ENCODE results near the gene IDUA. TPM values are rescaled to one million over a fixed set of nuclear protein-coding genes. Genes with fewer than 3 reads are reported as not detected.
A peak's percentile ranks its signal among the peaks of the same experiment; 100 is the strongest.
"Not testable (repeated sequence)": the region's sequence is repeated elsewhere in the genome, so short reads cannot be mapped to it uniquely, and the experiment has no call there.

The IDUA gene
- total RNA-seq, 4 donors from 2014 or later: 40.4 to 114 (median 71.4) TPM

- Histone ChIP-seq H3K9me3 (no peaks in the 10 kb centered on the region), H3K4me1 (peaks cover 0 to 35% (median 0%) of the 10 kb centered on the region in 4 donors), H3K4me3 (no peak overlapping the region), H3K27ac (no peak overlapping the region), H3K27me3 (no peaks in the 10 kb centered on the region), H3K36me3 (no peaks in the 10 kb centered on the region)
- TF ChIP-seq POLR2A (IDR thresholded peaks at IDR 0.05) (no peak), CTCF (IDR thresholded peaks at IDR 0.05) (no peak)
- DNase-seq: peak in 1 of 3 donors; percentile 30
Observed at GRCh38 chr4:1045595-1046201, 58.9 kb downstream of the IDUA start.

GRCh38 chr4:1046581-1047011, 59.8 kb downstream of the IDUA start:
- H3K27ac ChIP-seq: peak overlapping the region in 1 of 4 donors; percentile 18
- not testable (repeated sequence) for H3K9me3 ChIP-seq, H3K27me3 ChIP-seq, H3K36me3 ChIP-seq
- peak overlapping the region in 2 of 4 donors; percentile 44 to 48 for H3K4me3 ChIP-seq
- DNase-seq: peak in 2 of 3 donors; percentile 79 to 96
- H3K4me1 ChIP-seq: peaks cover 0 to 26% (median 0%) of the 10 kb centered on the region in 4 donors

DNA sequence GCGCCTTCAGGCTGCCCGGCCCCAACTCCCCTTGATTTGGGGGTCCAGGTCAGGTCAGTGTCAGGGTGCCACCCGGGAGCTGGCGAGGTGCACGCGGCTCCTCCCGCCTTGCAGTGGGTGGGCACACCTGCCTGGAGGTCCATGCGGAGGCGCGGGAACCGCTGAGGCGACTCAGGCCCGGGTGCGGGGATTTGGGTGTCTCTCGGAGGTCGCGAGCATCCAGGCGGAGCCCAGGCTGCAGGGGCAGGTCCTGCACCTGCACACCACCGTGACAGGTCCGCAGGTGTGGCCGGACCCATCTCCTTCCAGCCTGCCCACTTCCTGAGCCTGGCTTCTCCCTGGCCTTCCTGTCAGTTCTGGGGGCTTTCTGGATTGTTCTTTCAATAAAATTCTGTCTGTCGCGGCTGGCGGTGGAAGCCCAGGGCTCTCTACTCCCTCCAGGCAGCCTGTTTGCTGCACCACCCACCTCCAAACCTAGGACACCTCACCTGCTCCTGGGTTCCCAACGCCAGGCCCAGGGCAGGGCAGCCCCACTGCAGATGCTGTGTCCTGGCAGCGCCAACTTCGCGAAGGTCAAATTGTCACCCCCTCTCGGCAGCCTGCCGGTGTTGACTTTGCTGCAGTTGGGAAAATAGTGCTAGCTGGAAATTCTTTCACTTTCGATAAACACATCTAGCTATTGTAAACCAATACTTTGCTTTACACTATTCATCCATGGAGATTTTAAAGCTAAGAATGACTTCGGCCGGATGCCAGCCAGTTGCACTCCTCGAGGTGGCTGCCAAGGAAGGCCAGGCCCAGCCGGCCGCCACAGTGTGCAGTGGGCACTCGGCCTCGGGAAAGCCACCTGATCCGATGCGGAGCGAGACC, 60.5 kb downstream of the IDUA start:
- H3K4me3 ChIP-seq: peak overlapping the region in 2 of 4 donors; percentile 44 to 48
- TF ChIP-seq POLR2A (IDR thresholded peaks at IDR 0.05) (no peak), CTCF (IDR thresholded peaks at IDR 0.05) (peak in 3 of 6 experiments; percentile 3 to 17 (median 6))
- no peaks in the 10 kb centered on the region for H3K27me3 ChIP-seq
- peaks cover 0 to 20% (median 0%) of the 10 kb centered on the region in 4 donors for H3K4me1 ChIP-seq
- no peaks in the 10 kb centered on the region for H3K36me3 ChIP-seq
- peak in 2 of 3 donors; percentile 53 to 63 for DNase-seq
- no peaks in the 10 kb centered on the region for H3K9me3 ChIP-seq
- peak overlapping the region in 3 of 4 donors; percentile 18 to 58 (median 22) for H3K27ac ChIP-seq

DNA sequence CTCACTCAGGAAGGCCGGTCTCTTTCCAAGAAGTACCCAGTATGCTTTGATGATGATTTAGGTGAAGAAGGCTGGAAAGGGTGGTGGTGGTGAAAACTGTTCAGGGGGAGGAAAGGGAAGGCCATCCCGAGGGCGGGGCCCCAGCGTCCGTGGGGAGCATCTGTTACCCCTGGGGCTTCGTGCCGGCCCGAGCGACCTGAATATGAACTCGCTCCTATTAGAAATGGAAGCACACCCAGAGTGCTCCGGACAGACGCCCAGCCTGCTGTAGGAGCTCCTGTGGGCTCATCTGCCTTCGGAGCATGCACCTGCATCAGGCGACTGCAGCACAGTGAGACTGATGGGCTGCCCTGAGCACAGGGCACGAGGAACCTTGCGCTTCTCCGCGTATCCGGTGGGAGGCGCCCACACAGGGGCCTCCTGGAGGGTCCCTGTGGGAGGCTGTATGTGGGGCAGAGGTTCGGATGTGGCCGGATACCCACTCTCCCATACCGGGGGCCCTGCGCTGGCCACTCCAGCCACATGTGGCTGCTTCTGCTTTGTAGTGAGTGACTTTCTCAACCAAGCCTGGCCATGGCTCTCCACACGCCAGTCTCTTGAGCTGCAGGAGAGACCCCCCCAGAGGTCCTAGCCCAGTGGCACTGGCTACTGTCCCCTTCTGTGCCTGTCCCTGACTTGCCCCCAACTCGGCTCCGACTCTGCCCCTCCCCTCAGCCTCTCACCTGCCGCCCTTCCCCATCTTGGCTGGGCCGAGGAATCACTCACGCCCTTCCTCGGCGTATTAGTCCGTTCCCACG, 61.3 kb downstream of the IDUA start:
- H3K4me1 ChIP-seq: peaks cover 0 to 18% (median 0%) of the 10 kb centered on the region in 4 donors

More for the DNA sequence above, 61.3 kb downstream of the IDUA start:
- H3K36me3 ChIP-seq: no peaks in the 10 kb centered on the region
- TF ChIP-seq POLR2A (IDR thresholded peaks at IDR 0.05) (no peak), CTCF (IDR thresholded peaks at IDR 0.05) (no peak)
- peak overlapping the region in 1 of 4 donors; percentile 18 for H3K27ac ChIP-seq
- peak overlapping the region in 2 of 4 donors; percentile 44 to 48 for H3K4me3 ChIP-seq
- no peaks in the 10 kb centered on the region for H3K9me3 ChIP-seq
- no peaks in the 10 kb centered on the region for H3K27me3 ChIP-seq
- DNase-seq: peak in 2 of 3 donors; percentile 43 to 48

Data from Peyer's patch (tissue), 4 donors.